CD14-positive monocyte (primary cell): ENCODE measurements around the gene RSRP1. TPM values are rescaled to one million over a fixed set of nuclear protein-coding genes. Genes with fewer than 3 reads are reported as not detected.
"Not testable (repeated sequence)": the region's sequence is repeated elsewhere in the genome, so short reads cannot be mapped to it uniquely, and the experiment has no call there.

Experiments
- DNase-seq, 3 donors: peaks; one replicate each; pipeline ENCODE4 v3.0.0-alpha.2; 2011 to 2022
- H2AFZ ChIP-seq: 2 replicates; pipeline ENCODE4 v1.6.0; 2012; ENCODE audit warnings: mild to moderate bottlenecking, low read depth, low read length, inconsistent platforms; ENCODE audit not compliant: insufficient read depth, poor library complexity, severe bottlenecking
- H3K27ac ChIP-seq, 2 donors: 1 replicate in 1 of 2; 2 replicates in 1 of 2; pipeline ENCODE4 v1.5.1; 2012 to 2013; ENCODE audit warnings: low read length in 2 of 2, control low read depth in 1 of 2, inconsistent platforms in 1 of 2, low read depth in 1 of 2, mild to moderate bottlenecking in 1 of 2
- H3K27me3 ChIP-seq, 2 donors: one replicate each; pipeline versions ENCODE4 v1.6.0 to v1.6.1; 2011 to 2013; ENCODE audit warnings: low read length in 2 of 2; ENCODE audit not compliant: control insufficient read depth in 2 of 2, insufficient read depth in 2 of 2
- H3K36me3 ChIP-seq, 2 donors: replicated peaks in 1 of 2; 1 replicate in 1 of 2; 2 replicates in 1 of 2; pipeline versions ENCODE4 v1.5.1 to v1.6.1; 2012 to 2013; ENCODE audit warnings: low read length in 2 of 2, control low read depth in 1 of 2, inconsistent platforms in 1 of 2, mild to moderate bottlenecking in 1 of 2; ENCODE audit not compliant: insufficient read depth in 2 of 2, control insufficient read depth in 1 of 2
- H3K4me1 ChIP-seq, 2 donors: 1 replicate in 1 of 2; 2 replicates in 1 of 2; pipeline versions ENCODE4 v1.5.1 to v1.6.1; 2012 to 2013; ENCODE audit warnings: low read length in 2 of 2, control low read depth in 1 of 2, inconsistent platforms in 1 of 2, mild to moderate bottlenecking in 1 of 2, moderate library complexity in 1 of 2; ENCODE audit not compliant: insufficient read depth in 2 of 2, control insufficient read depth in 1 of 2
- H3K4me2 ChIP-seq: replicated peaks from 2 replicates; pipeline ENCODE3; 2012; ENCODE audit warnings: low read length, moderate library complexity, mild to moderate bottlenecking; ENCODE audit not compliant: poor library complexity, severe bottlenecking; ENCODE audit errors: extremely low read depth
- H3K4me3 ChIP-seq, 3 experiments: fragments of 200-600 bp in 1 of 3; sonication (generic) in 1 of 3; replicated peaks in 1 of 3; 1 replicate in 2 of 3; 2 replicates in 1 of 3; pipeline ENCODE4 v1.5.1; 2011 to 2013; ENCODE audit warnings: low read length in 3 of 3, mild to moderate bottlenecking in 3 of 3, control low read depth in 2 of 3, low read depth in 2 of 3, inconsistent platforms in 1 of 3, moderate library complexity in 1 of 3
- H3K79me2 ChIP-seq: 2 replicates; pipeline ENCODE4 v1.6.0; 2012; ENCODE audit warnings: mild to moderate bottlenecking, control low read depth, inconsistent platforms, low read length, moderate library complexity; ENCODE audit not compliant: insufficient read depth
- H3K9ac ChIP-seq: 2 replicates; pipeline ENCODE4 v1.6.0; 2017; ENCODE audit warnings: low read length, mild to moderate bottlenecking; ENCODE audit not compliant: insufficient read depth, poor library complexity, severe bottlenecking
- H3K9me3 ChIP-seq, 2 donors: replicated peaks in 1 of 2; 1 replicate in 1 of 2; 2 replicates in 1 of 2; pipeline versions ENCODE4 v1.5.1 to v1.6.1; 2012 to 2013; ENCODE audit warnings: low read length in 2 of 2, control low read depth in 1 of 2; ENCODE audit not compliant: control insufficient read depth in 1 of 2, insufficient read depth in 1 of 2
- H4K20me1 ChIP-seq: 2 replicates; pipeline ENCODE4 v1.6.0; 2012; ENCODE audit warnings: mild to moderate bottlenecking, low read length, control low read depth, moderate library complexity; ENCODE audit not compliant: insufficient read depth
- H3K27ac Mint-ChIP-seq, 7 donors: one replicate each; pipeline ENCODE4 v1.8.0; 2020; ENCODE audit warnings: mild to moderate bottlenecking in 7 of 7, mixed read lengths in 7 of 7, moderate library complexity in 6 of 7, inconsistent platforms in 2 of 7
- H3K27me3 Mint-ChIP-seq, 3 donors: one replicate each; pipeline ENCODE4 v1.8.0; 2021 to 2022; ENCODE audit warnings: low read depth in 3 of 3, mild to moderate bottlenecking in 3 of 3, mixed read lengths in 3 of 3, moderate library complexity in 3 of 3, inconsistent platforms in 1 of 3
- H3K36me3 Mint-ChIP-seq, 2 donors: one replicate each; pipeline ENCODE4 v1.8.0; 2020; ENCODE audit warnings: mixed read lengths in 2 of 2, inconsistent platforms in 1 of 2, mild to moderate bottlenecking in 1 of 2
- H3K4me1 Mint-ChIP-seq: one replicate; pipeline ENCODE4 v1.8.0; 2020; ENCODE audit warnings: mild to moderate bottlenecking, mixed read lengths
- H3K4me3 Mint-ChIP-seq, 2 donors: one replicate each; pipeline ENCODE4 v1.8.0; 2020; ENCODE audit warnings: mild to moderate bottlenecking in 2 of 2, mixed read lengths in 2 of 2, moderate library complexity in 1 of 2
- H3K9me3 Mint-ChIP-seq, 7 donors: one replicate each; pipeline ENCODE4 v1.8.0; 2020 to 2022; ENCODE audit warnings: mixed read lengths in 7 of 7, mild to moderate bottlenecking in 6 of 7, moderate library complexity in 6 of 7, inconsistent platforms in 2 of 7
- CTCF ChIP-seq: fragments of 200-600 bp; IDR thresholded peaks from one replicate; pipeline ENCODE4 v1.8.0; 2022; ENCODE audit warnings: antibody characterized with exemption, mild to moderate bottlenecking
- WGBS: methylation state at CpG from one replicate; pipeline ENCODE4 v1.1.5; 2013; ENCODE audit warnings: missing lambda C conversion rate; ENCODE audit not compliant: insufficient coverage; 5-methylcytosine and 5-hydroxymethylcytosine counted together
- intact Hi-C, 2 donors: fragments of 100-400 bp; cut with micrococcal nuclease; formaldehyde crosslinking; loops; one replicate each; pipeline versions ENCODE4 v1.15.0 to v1.15.1; 2023
- polyA minus RNA-seq: library from RNA; depleted of rRNA, polyadenylated mRNA; stranded (reverse); fragments of >200 nt; gene quantifications from 2 replicates; pipeline ENCODE4 v1.2.3, GENCODE V29; 2012
- polyA plus RNA-seq, 3 donors: library from polyadenylated mRNA; depleted of rRNA in 1 of 3; unstranded in 2 of 3; stranded (reverse) in 1 of 3; fragments of 300-500 nt in 2 of 3; fragments of >200 nt in 1 of 3; fragmentation: Illumina TruSeq in 2 of 3; gene quantifications; 1 replicate in 2 of 3; 2 replicates in 1 of 3; pipeline ENCODE4 v1.2.3, GENCODE V29; 2012 to 2021
- total RNA-seq, 12 experiments: library from RNA in 1 of 12; stranded (reverse) in 1 of 12; fragments of 120-200 nt in 1 of 12; gene quantifications; one replicate each; pipeline ENCODE4 v1.2.4 and lab custom pipeline; 2013 to 2026; ENCODE audit warnings: mixed read lengths in 6 of 12, inconsistent platforms in 1 of 12

The RSRP1 gene
- total RNA-seq (2013): 534 TPM
- polyA plus RNA-seq (100 to 1,000 TPM in 1 of 3 donors, 10 to 100 TPM in 2; 23.6 to 272 (median 30.2) TPM), polyA minus RNA-seq (297 and 342 TPM in 2 replicates), total RNA-seq (lab: John Stamatoyannopoulos, UW) (150 to 593 (median 410) reads per million in 11 experiments)

- peak; percentile 98 for DNase-seq
- Histone ChIP-seq H3K4me2 (peak within 1 kb of the TSS; percentile 94), H3K79me2 (peaks cover 51% of the 10 kb centered on the region), H2AFZ (peak within 1 kb of the TSS; percentile 98), H3K4me3 (peak within 1 kb of the TSS; percentile 57 to 99 (median 85)), H3K4me1 (peaks cover 28 to 46% of the 10 kb centered on the region in 2 donors), H3K36me3 (peaks cover 34 to 38% of the 10 kb centered on the region in 2 donors), H3K9me3 (no peaks in the 10 kb centered on the region), H3K9ac (peak within 1 kb of the TSS; percentile 92), H3K27ac (peak within 1 kb of the TSS; percentile 98), H3K27me3 (no peaks in the 10 kb centered on the region), H4K20me1 (peaks cover 47% of the 10 kb centered on the region)
- intact Hi-C loops: loop anchor here in 1 of 2 donors (5.0 kb wide), 1 partner anchor 90 kb away; the partner anchor contains the start of gene TMEM50A
- under 1% methylated on average over 78 of the region's 79 CpGs for WGBS
- TF ChIP-seq CTCF: no peak
- peak within 1 kb of the TSS; percentile 98 to 100 (median 99) for H3K27ac Mint-ChIP-seq
- H3K36me3 Mint-ChIP-seq: peaks cover 46 to 48% of the 10 kb centered on the region in 2 donors
- peaks cover 0 to 5% (median 0%) of the 10 kb centered on the region in 3 donors for H3K27me3 Mint-ChIP-seq
- H3K4me3 Mint-ChIP-seq: peak within 1 kb of the TSS; percentile 96 to 98
- peaks cover 36% of the 10 kb centered on the region for H3K4me1 Mint-ChIP-seq
- H3K9me3 Mint-ChIP-seq: peaks cover 0 to 5% (median 0%) of the 10 kb centered on the region in 7 donors
These were observed at the start of gene RSRP1 for GRCh38 chr1:25247024-25247828. Gene RSRP1, minus strand, starts transcription at chr1:25247454. Its CDS starts 491 bp downstream, at chr1:25246963.

GRCh38 chr1:25296501-25296900, 49.2 kb upstream of the RSRP1 start:
- DNase-seq, H4K20me1 ChIP-seq, H2AFZ ChIP-seq, H3K79me2 ChIP-seq, H3K36me3 ChIP-seq, H3K9ac ChIP-seq, H3K9me3 Mint-ChIP-seq, H3K4me2 ChIP-seq, H3K4me3 ChIP-seq, H3K27me3 ChIP-seq, H3K36me3 Mint-ChIP-seq, H3K9me3 ChIP-seq, H3K27ac ChIP-seq, H3K4me1 ChIP-seq, H3K4me3 Mint-ChIP-seq, H3K27me3 Mint-ChIP-seq: not testable (repeated sequence)
- intact Hi-C loops: loop anchor here in 1 of 2 donors (10.0 kb wide), 1 partner anchor 48 kb away; no protein-coding TSS in a partner anchor
- H3K27ac Mint-ChIP-seq: peak overlapping the region in 2 of 7 donors; percentile 28 to 30
- peaks cover 10% of the 10 kb centered on the region for H3K4me1 Mint-ChIP-seq
- WGBS: no CpG with 5 or more reads among the region's 8 CpGs

GRCh38 chr1:25294889-25295826, 47.9 kb upstream of the RSRP1 start:
- H3K9ac ChIP-seq, H3K27me3 Mint-ChIP-seq, H3K9me3 ChIP-seq, DNase-seq, H4K20me1 ChIP-seq, H3K4me2 ChIP-seq, H3K79me2 ChIP-seq, H3K27me3 ChIP-seq, H3K27ac ChIP-seq, H3K4me3 ChIP-seq, H3K36me3 ChIP-seq, H3K4me1 ChIP-seq, H3K9me3 Mint-ChIP-seq, H3K36me3 Mint-ChIP-seq, H2AFZ ChIP-seq: not testable (repeated sequence)
- Mint-ChIP-seq H3K27ac (peak overlapping the region in 3 of 7 donors; percentile 27 to 83 (median 66)), H3K4me3 (peak overlapping the region in 1 of 2 donors; percentile 36), H3K4me1 (peaks cover 10% of the 10 kb centered on the region)
- intact Hi-C loops: loop anchor here in 1 of 2 donors (10.0 kb wide), 1 partner anchor 50 kb away; no protein-coding TSS in a partner anchor
- 92% methylated on average over 2 of the region's 14 CpGs for WGBS
